Measurements from ENCODE around the gene HCFC1R1.

The HCFC1R1 gene

DNA sequence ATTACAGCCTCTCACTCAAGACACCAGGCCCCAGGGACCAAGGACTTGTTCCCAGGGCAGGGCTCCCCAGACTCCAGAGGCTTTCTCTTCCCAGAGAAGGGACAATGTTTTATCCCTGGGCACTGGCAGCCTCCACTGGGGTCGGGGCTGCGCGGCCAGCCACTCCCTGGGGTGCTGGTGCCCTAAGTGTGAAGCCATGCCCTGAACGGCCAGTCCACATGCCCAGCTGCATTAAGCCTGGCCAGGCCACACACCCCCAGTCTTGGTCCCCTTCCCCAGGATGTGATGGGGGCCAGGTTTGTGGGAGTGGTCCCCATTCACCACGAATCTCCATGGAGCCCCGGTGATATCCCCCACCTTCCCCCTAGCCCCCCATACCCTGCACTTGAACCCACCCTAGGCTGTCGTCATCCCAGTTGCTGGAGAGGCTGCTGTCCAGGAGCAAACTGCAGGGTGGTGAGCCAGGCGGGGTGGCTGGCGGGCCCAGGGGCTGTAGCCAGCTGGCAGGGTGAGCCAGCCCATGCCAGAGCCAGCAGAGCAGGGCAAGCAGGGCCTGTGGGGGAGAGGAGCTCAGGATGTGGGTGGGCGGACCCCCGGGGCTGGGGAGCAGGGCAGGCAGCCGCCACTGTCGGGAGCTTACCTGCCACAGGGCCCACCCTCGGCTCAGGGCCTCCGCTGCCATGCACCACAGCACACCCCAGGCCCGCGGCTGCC is 50.0 kb downstream of the HCFC1R1 start:
- H3K4me3 ChIP-seq = no peak overlapping the region
- peaks cover 0 to 19% (median 13%) of the 10 kb centered on the region in 4 donors for H3K4me1 ChIP-seq
- peaks cover 0 to 47% of the 10 kb centered on the region in 2 donors for H3K27me3 ChIP-seq
- no peaks in the 10 kb centered on the region for H3K9me3 ChIP-seq
- DNase-seq = no peak
- H3K27ac ChIP-seq = no peak overlapping the region
- H3K36me3 ChIP-seq = no peaks in the 10 kb centered on the region
- TF ChIP-seq CTCF (IDR thresholded peaks at IDR 0.05) = no peak
- intact Hi-C loops (cut with DNase I; ENCODE audit: low total_unique reads) = no loop called here

GRCh38 chr16:2973093-2973492 is 50.6 kb downstream of the HCFC1R1 start:
- Histone ChIP-seq H3K36me3 (no peaks in the 10 kb centered on the region), H3K4me1 (peaks cover 0 to 26% (median 20%) of the 10 kb centered on the region in 4 donors), H3K4me3 (no peak overlapping the region), H3K9me3 (no peaks in the 10 kb centered on the region), H3K27me3 (peaks cover 0 to 46% of the 10 kb centered on the region in 2 donors), H3K27ac (no peak overlapping the region)
- DNase-seq = no peak
- no peak for TF ChIP-seq CTCF (IDR thresholded peaks at IDR 0.05)
- intact Hi-C loops (cut with DNase I; ENCODE audit: low total_unique reads) = no loop called here
